Smooth muscle cell (in vitro differentiated cells): Measurements from ENCODE around the gene HTRA3. TPM values are rescaled to one million over a fixed set of nuclear protein-coding genes. Genes with fewer than 3 reads are reported as not detected.

ENCODE experiments used
- DNase-seq: peaks from one replicate; lab custom pipeline; 2025; ENCODE audit not compliant: unreplicated experiment; lab: John Stamatoyannopoulos, UW
- H2AFZ ChIP-seq: fragments of 200-600 bp; sonication (generic); 2 replicates; pipeline ENCODE4 v1.6.0; 2016; ENCODE audit warnings: antibody characterized with exemption, low read depth, mild to moderate bottlenecking
- H3F3A ChIP-seq: fragments of 200-600 bp; sonication (generic); 2 replicates; pipeline ENCODE4 v1.6.0; 2017; ENCODE audit warnings: antibody characterized with exemption, low read depth
- H3K27ac ChIP-seq: fragments of 200-600 bp; sonication (generic); 2 replicates; pipeline ENCODE4 v1.5.1; 2016; ENCODE audit warnings: low read depth, mild to moderate bottlenecking
- H3K27me3 ChIP-seq: fragments of 200-600 bp; sonication (generic); 2 replicates; pipeline ENCODE4 v1.6.1; 2016; ENCODE audit warnings: low read depth, mild to moderate bottlenecking
- H3K36me3 ChIP-seq: fragments of 200-600 bp; sonication (generic); 2 replicates; pipeline ENCODE4 v1.5.1; 2016; ENCODE audit warnings: low read depth
- H3K4me1 ChIP-seq: fragments of 200-600 bp; sonication (generic); 2 replicates; pipeline ENCODE4 v1.5.1; 2016; ENCODE audit warnings: low read depth
- H3K4me2 ChIP-seq: fragments of 200-600 bp; sonication (generic); 2 replicates; pipeline ENCODE4 v1.6.0; 2016; ENCODE audit warnings: mild to moderate bottlenecking
- H3K4me3 ChIP-seq: fragments of 200-600 bp; sonication (generic); 2 replicates; pipeline ENCODE4 v1.5.1; 2016; ENCODE audit warnings: mild to moderate bottlenecking
- H3K79me2 ChIP-seq: fragments of 200-600 bp; sonication (generic); 2 replicates; pipeline ENCODE4 v1.6.0; 2016; ENCODE audit warnings: low read depth, mild to moderate bottlenecking
- H3K9ac ChIP-seq: fragments of 200-600 bp; sonication (generic); 2 replicates; pipeline ENCODE4 v1.6.0; 2016; ENCODE audit warnings: low read depth
- H3K9me3 ChIP-seq: fragments of 200-600 bp; sonication (generic); replicated peaks from 2 replicates; pipeline ENCODE4 v1.5.1; 2016; ENCODE audit warnings: low read depth
- H4K20me1 ChIP-seq: fragments of 200-600 bp; sonication (generic); 2 replicates; pipeline ENCODE4 v1.6.0; 2016; ENCODE audit warnings: low read depth
- WGBS: methylation state at CpG from one replicate; pipeline ENCODE4 v1.1.7; 2016; ENCODE audit warnings: low lambda C conversion rate; 5-methylcytosine and 5-hydroxymethylcytosine counted together
- polyA plus RNA-seq: library from polyadenylated mRNA; unstranded; fragments of >200 nt; fragmentation: Nextera tagmentation; extraction: Ambion mirVana; gene quantifications from 2 replicates; pipeline ENCODE4 v1.2.1, GENCODE V29; 2016
- total RNA-seq: library from RNA; depleted of rRNA; stranded (reverse); fragments of >200 nt; gene quantifications from 2 replicates; pipeline ENCODE4 v1.2.3, GENCODE V29; 2014
- TF ChIP-seq, protein P1 (sequence below): fragments of 200-600 bp; sonication (generic); IDR thresholded peaks from 2 replicates; pipeline ENCODE4 v1.5.1; 2017; ENCODE audit warnings: borderline replicate concordance, mild to moderate bottlenecking, antibody characterized with exemption; ENCODE audit not compliant: insufficient read depth, poor library complexity, severe bottlenecking

The HTRA3 gene
- total and polyA plus RNA-seq, 2 experiments from 2014 or later: 77.7 to 227 TPM

DNA sequence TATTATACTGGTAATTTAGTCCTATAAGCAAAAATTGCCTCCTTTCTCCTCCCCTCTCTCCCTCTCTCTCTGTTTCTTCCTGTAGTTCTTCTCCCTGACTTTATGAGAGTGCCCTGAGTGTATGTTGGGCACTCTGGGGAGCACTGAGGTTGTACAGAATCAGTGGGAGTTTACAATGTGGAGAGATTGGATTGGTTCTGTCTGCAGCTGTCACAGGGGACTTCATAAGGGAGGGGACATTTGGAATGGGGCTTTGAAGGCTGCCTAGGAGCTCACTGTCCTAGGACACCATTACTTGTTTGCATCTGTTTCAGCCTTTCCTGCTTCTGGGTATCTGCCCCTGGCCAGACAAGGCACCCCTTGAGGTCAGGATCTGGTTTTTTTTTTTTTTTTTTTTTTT, 47.6 kb upstream of the HTRA3 start:
- no peak overlapping the region for H2AFZ ChIP-seq
- no peak for DNase-seq
- H3K9me3 ChIP-seq: no peaks in the 10 kb centered on the region
- peaks cover 12% of the 10 kb centered on the region for H3K4me1 ChIP-seq
- no peaks in the 10 kb centered on the region for H3K27me3 ChIP-seq
- H4K20me1 ChIP-seq: no peaks in the 10 kb centered on the region
- H3K36me3 ChIP-seq: no peaks in the 10 kb centered on the region
- H3F3A ChIP-seq: no peaks in the 10 kb centered on the region
- no peak overlapping the region for H3K4me3 ChIP-seq
- no peak overlapping the region for H3K27ac ChIP-seq
- TF ChIP-seq, protein P1, sequence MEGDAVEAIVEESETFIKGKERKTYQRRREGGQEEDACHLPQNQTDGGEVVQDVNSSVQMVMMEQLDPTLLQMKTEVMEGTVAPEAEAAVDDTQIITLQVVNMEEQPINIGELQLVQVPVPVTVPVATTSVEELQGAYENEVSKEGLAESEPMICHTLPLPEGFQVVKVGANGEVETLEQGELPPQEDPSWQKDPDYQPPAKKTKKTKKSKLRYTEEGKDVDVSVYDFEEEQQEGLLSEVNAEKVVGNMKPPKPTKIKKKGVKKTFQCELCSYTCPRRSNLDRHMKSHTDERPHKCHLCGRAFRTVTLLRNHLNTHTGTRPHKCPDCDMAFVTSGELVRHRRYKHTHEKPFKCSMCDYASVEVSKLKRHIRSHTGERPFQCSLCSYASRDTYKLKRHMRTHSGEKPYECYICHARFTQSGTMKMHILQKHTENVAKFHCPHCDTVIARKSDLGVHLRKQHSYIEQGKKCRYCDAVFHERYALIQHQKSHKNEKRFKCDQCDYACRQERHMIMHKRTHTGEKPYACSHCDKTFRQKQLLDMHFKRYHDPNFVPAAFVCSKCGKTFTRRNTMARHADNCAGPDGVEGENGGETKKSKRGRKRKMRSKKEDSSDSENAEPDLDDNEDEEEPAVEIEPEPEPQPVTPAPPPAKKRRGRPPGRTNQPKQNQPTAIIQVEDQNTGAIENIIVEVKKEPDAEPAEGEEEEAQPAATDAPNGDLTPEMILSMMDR: no peak
- no peak overlapping the region for H3K9ac ChIP-seq
- H3K4me2 ChIP-seq: no peak overlapping the region
- no peaks in the 10 kb centered on the region for H3K79me2 ChIP-seq

DNA sequence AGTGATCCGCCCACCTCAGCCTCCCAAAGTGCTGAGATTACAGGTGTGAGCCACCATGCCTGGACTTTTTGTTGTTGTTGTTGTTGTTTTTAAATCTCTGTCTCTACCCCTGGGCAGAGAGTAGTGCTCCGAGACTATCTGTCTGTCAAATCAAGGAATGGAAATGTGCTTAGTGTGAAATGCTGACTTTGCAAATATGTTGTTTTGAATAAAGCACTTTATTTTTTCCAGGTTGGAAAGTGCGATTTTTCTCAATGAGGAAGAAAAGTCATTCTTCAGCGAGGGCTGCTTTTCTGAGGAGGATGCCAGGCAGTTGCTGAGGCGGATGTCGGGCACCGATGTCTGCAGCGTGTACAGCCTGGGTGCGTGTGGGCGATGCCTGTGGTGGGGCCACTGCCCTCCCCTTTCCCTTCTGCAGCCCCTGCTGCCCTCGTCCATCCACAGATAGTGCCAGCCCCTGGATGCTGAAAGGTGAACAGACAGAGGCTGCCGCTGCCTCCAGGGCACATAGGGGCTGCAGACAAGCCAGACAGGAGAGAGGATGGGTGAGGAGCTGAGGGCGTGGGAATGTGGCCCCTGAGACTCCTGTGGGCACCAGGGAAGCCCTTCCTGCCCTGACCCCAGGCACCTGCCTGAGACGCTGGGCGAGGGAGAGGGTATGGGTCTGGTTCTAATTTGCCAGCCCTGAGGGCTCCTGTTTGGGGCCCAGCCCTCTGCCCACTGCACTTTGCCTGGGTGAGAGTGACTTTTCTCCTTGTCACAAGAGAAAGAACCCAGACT, 46.8 kb upstream of the HTRA3 start:
- Histone ChIP-seq H2AFZ (no peak overlapping the region), H3K4me2 (no peak overlapping the region), H3K27ac (no peak overlapping the region), H3K9ac (no peak overlapping the region), H3K4me3 (no peak overlapping the region), H3K79me2 (no peaks in the 10 kb centered on the region), H3K36me3 (no peaks in the 10 kb centered on the region), H3F3A (no peaks in the 10 kb centered on the region), H3K9me3 (no peaks in the 10 kb centered on the region), H4K20me1 (no peaks in the 10 kb centered on the region), H3K27me3 (no peaks in the 10 kb centered on the region), H3K4me1 (peaks cover 12% of the 10 kb centered on the region)
- no peak for DNase-seq
- WGBS: 97% methylated on average over 15 of the region's 15 CpGs
- TF ChIP-seq, protein P1: no peak

DNA sequence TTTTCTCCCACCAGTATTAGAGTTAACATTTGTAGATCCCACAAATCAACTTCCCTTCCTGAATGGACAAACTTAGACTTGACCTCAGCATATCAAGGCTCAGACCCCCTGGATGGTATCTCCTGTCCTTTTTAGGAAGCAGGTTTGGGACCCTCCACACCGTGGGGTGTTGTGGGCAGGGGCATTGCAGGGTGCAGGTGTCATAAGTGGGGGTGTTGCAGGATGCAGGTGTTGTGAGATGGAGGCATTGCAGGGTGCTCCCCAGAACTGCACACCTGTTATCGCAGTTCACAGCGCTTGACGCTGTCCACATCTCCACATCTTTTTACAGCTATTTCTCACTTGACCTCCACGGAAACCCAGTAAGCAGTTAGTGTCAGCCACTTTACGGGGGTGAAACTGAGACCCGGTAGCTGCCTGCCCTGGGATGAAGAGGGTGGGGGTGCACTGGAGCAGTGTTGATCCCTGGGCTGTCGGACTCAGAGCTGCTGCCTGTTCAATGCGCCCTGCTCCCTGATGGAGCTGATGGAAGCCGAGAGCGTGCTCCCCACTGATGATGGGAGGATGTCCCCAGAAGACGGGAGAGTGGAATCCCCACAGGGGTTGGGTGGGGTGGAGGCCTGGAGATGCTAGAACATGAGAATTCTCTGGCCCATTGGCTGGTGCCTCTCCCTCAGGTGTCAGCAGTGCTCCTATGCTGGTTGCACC, 45.1 kb upstream of the HTRA3 start:
- TF ChIP-seq, protein P1: no peak
- Histone ChIP-seq H3F3A (no peaks in the 10 kb centered on the region), H3K79me2 (no peaks in the 10 kb centered on the region), H3K4me3 (no peak overlapping the region), H3K4me2 (no peak overlapping the region), H3K9me3 (no peaks in the 10 kb centered on the region), H2AFZ (no peak overlapping the region), H3K27me3 (no peaks in the 10 kb centered on the region), H3K27ac (no peak overlapping the region), H3K36me3 (no peaks in the 10 kb centered on the region), H3K9ac (no peak overlapping the region), H3K4me1 (peaks cover 12% of the 10 kb centered on the region), H4K20me1 (no peaks in the 10 kb centered on the region)
- DNase-seq: no peak
- WGBS: 96% methylated on average over 12 of the region's 12 CpGs
